KMS-11 (cell line): Measurements from ENCODE around the gene CAPN12.

Experiments
- H2AFZ ChIP-seq: fragments of 200-600 bp; sonication (generic); 2 replicates; pipeline ENCODE4 v1.6.1; 2016; ENCODE audit warnings: antibody characterized with exemption, mixed run types, low read depth
- H3K27ac ChIP-seq: fragments of 200-600 bp; sonication (generic); 2 replicates; pipeline ENCODE4 v1.6.1; 2016; ENCODE audit warnings: mild to moderate bottlenecking, mixed run types
- H3K27me3 ChIP-seq: fragments of 200-600 bp; sonication (generic); 2 replicates; pipeline ENCODE4 v1.6.1; 2017; ENCODE audit warnings: mild to moderate bottlenecking, low read depth, mixed run types, moderate library complexity; ENCODE audit not compliant: insufficient read depth
- H3K36me3 ChIP-seq: fragments of 200-600 bp; sonication (generic); 2 replicates; pipeline ENCODE4 v1.6.1; 2017; ENCODE audit warnings: mild to moderate bottlenecking, mixed run types; ENCODE audit not compliant: insufficient read depth
- H3K4me1 ChIP-seq: fragments of 200-600 bp; sonication (generic); 2 replicates; pipeline ENCODE4 v1.6.1; 2016; ENCODE audit warnings: mild to moderate bottlenecking, low read depth, mixed run types; ENCODE audit not compliant: poor library complexity, severe bottlenecking
- H3K4me2 ChIP-seq: fragments of 200-600 bp; sonication (generic); 2 replicates; pipeline ENCODE4 v1.7.0; 2016; ENCODE audit warnings: mild to moderate bottlenecking, mixed run types
- H3K4me3 ChIP-seq: fragments of 200-600 bp; sonication (generic); IDR thresholded peaks from 2 replicates; pipeline ENCODE4 v1.6.1; 2017; ENCODE audit warnings: low read depth, low read length, mixed read lengths; ENCODE audit not compliant: insufficient read depth
- H3K79me2 ChIP-seq: fragments of 200-600 bp; sonication (generic); 2 replicates; pipeline ENCODE4 v1.6.1; 2016; ENCODE audit warnings: low read depth, mixed run types; ENCODE audit not compliant: insufficient read depth
- H3K9ac ChIP-seq: fragments of 200-600 bp; sonication (generic); 2 replicates; pipeline ENCODE4 v1.6.1; 2016; ENCODE audit warnings: mild to moderate bottlenecking, mixed run types
- H4K20me1 ChIP-seq: fragments of 200-600 bp; sonication (generic); 2 replicates; pipeline ENCODE4 v1.6.1; 2016; ENCODE audit warnings: mild to moderate bottlenecking, mixed run types; ENCODE audit not compliant: insufficient read depth
- TF ChIP-seq, protein P1 (sequence below): fragments of 200-600 bp; sonication (generic); conservative IDR thresholded peaks from 2 replicates; pipeline ENCODE4 v1.6.1; 2017; ENCODE audit warnings: low read depth, mild to moderate bottlenecking, antibody characterized with exemption, low read length, moderate library complexity, mixed read lengths

Gene CAPN12

DNA sequence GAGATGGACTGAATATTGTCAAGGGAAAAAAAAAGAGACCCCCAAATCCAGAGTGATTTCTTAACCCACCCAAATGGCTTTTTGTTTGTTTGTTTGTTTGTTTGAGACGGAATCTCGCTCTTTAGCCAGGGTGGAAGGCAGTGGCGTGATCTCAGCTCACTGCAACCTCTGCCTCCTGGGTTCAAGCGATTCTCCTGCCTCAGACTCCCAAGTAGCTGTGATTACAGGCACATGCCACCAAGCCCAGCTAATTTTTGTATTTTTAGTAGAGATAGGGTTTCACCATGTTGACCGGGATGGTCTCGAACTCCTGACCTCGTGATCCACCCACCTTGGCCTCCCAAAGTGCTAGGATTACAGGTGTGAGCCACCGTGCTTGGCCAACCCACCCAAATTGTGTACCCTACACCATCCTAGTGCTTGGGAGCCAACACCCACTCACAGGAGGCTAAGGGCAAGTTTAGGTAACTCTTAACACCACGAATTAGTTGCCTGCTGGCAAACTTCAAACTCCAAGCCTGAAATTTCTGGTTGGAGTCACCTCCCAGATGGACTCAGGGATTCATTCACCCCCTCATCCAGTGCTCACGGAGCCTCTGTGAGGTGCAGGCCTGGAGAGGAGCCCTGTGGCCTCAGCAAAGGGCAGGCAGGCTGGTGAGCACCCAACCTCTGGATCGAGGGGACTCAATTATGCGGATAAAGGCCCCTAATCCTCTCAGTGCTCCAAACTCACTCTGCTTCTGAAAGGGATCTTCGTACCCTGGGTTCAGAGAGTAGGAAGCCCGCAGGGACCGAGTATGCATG is 59.2 kb downstream of the CAPN12 start:
- no peak overlapping the region for H3K4me3 ChIP-seq
- peak overlapping the region; percentile 97 for H3K4me2 ChIP-seq
- no peak overlapping the region for H2AFZ ChIP-seq

DNA sequence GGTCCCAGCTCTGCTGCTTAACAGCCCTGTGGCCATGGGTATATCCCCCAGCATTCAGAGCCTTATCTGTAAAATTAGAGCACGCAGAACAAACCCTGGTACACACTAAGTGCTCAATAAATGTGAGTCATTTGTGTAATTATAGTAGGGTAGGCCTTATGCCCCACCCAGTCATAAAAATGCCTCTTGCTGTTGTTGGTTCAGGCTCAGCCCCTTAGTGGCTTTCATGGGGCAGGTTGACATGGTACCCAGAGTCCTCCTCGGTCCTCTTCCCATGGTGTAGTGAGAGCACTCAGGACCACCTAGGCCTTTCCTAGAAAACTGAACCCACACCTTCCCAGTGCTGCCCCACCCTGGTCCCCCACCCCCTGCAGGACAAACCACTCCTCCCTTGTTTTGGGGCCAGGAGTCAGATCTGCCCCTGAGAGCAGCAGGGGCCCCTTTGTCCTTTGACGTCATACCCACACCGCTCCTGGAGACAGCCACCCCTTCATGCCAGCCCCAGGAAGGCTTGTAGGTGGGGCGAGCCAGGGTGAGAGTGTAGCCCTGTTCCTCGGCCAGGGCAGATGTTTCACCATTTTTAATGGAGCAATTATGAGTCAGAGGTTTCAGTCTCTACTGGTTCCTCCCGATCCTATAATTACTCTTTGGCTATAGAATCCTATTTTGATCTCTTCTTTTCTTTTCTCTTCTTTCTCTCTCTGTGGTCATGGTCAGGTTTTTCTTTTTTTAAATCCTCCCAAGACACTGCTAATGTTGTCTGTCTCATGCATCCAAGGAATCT is 60.0 kb downstream of the CAPN12 start:
- H3K9ac ChIP-seq: peak overlapping the region; percentile 63; the same call in 1 of the 2 replicates
- no peaks in the 10 kb centered on the region for H3K36me3 ChIP-seq

More for the DNA sequence above, 59.2 kb downstream of the CAPN12 start:
- Histone ChIP-seq H3K27me3 (no peaks in the 10 kb centered on the region), H3K27ac (peak overlapping the region; percentile 95), H3K36me3 (no peaks in the 10 kb centered on the region), H3K4me1 (peaks cover 91% of the 10 kb centered on the region), H4K20me1 (no peaks in the 10 kb centered on the region), H3K9ac (peak overlapping the region; percentile 63; the same call in 1 of the 2 replicates), H3K79me2 (peaks cover 79% of the 10 kb centered on the region)
- TF ChIP-seq, protein P1, sequence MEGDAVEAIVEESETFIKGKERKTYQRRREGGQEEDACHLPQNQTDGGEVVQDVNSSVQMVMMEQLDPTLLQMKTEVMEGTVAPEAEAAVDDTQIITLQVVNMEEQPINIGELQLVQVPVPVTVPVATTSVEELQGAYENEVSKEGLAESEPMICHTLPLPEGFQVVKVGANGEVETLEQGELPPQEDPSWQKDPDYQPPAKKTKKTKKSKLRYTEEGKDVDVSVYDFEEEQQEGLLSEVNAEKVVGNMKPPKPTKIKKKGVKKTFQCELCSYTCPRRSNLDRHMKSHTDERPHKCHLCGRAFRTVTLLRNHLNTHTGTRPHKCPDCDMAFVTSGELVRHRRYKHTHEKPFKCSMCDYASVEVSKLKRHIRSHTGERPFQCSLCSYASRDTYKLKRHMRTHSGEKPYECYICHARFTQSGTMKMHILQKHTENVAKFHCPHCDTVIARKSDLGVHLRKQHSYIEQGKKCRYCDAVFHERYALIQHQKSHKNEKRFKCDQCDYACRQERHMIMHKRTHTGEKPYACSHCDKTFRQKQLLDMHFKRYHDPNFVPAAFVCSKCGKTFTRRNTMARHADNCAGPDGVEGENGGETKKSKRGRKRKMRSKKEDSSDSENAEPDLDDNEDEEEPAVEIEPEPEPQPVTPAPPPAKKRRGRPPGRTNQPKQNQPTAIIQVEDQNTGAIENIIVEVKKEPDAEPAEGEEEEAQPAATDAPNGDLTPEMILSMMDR: no peak

DNA sequence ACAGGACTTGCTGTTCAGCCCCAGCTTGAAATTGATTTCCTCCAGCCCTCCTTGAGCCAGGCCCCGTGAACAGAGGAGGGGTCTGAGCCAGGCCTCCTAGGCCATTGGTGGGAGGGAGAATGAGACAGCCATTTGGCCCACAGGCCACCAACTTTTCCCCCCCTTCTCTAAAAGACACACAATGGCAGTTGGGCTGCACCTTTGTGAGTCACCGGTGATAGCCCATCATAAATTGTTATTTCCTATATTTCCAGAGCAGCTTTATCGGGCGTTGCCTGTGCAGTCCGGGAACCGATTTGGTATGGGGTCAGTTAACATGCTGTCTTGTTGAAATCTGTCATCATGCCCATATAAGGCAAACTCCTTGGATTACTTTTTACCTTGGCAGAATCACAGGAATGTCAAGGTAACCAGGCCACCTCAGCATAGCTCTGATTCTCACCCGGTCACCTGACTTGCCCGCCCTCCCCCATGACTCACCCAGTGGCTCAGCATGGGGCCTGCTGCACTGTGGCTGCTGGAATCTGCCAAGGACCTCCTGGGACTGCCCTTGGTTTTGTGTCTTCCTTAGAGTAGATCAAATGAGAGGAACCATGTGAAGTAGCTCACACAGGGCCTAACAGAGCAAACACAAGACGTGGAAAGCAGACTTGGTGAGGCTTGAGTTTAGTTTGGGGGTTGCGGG is 60.7 kb downstream of the CAPN12 start:
- Histone ChIP-seq H4K20me1 (no peaks in the 10 kb centered on the region), H3K27ac (peak overlapping the region; percentile 95), H3K4me2 (peak overlapping the region; percentile 97), H3K4me3 (no peak overlapping the region), H3K27me3 (no peaks in the 10 kb centered on the region), H3K79me2 (peaks cover 70% of the 10 kb centered on the region), H3K4me1 (peaks cover 84% of the 10 kb centered on the region), H2AFZ (no peak overlapping the region), H3K36me3 (no peaks in the 10 kb centered on the region), H3K9ac (peak overlapping the region; percentile 63; the same call in 1 of the 2 replicates)
- TF ChIP-seq, protein P1: no peak

More for the DNA sequence above, 60.0 kb downstream of the CAPN12 start:
- peaks cover 91% of the 10 kb centered on the region for H3K4me1 ChIP-seq
- peak overlapping the region; percentile 95 for H3K27ac ChIP-seq
- H4K20me1 ChIP-seq: no peaks in the 10 kb centered on the region
- no peaks in the 10 kb centered on the region for H3K27me3 ChIP-seq
- H3K4me3 ChIP-seq: no peak overlapping the region
- peaks cover 77% of the 10 kb centered on the region for H3K79me2 ChIP-seq
- H2AFZ ChIP-seq: no peak overlapping the region
- TF ChIP-seq, protein P1: no peak
- peak overlapping the region; percentile 97 for H3K4me2 ChIP-seq

DNA sequence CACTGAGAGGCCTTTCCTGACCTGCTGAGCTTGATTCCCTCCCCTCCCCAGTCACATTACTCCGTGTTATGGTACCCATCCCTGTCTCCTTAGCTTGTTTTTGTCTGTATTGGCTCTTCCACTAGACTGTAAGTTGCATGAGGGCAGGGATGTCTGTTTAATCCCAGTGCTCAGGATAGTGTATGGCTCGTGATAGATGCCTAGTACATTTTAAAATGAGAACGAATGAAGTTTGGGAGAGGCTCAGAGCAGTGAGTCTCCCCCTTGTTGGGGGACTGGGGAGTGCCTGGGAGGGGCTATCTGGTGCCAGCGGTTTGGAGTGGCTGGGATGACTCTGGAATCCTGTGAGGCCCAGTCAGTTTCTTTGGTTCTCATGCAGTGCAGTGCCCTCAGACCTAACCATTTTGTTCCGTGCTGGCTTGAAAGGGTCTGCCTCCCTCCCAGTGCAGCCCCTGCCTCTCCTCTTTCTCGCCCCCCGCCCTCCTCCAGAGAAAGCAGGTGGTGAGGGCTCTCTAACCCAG is 61.3 kb downstream of the CAPN12 start:
- H2AFZ ChIP-seq: no peak overlapping the region
- H3K4me1 ChIP-seq: peaks cover 78% of the 10 kb centered on the region
- H3K4me2 ChIP-seq: peak overlapping the region; percentile 97
- TF ChIP-seq, protein P1: no peak
- H3K27me3 ChIP-seq: no peaks in the 10 kb centered on the region
- peak overlapping the region; percentile 95 for H3K27ac ChIP-seq
- H3K9ac ChIP-seq: peak overlapping the region; percentile 63; the same call in 1 of the 2 replicates
- no peak overlapping the region for H3K4me3 ChIP-seq
- H4K20me1 ChIP-seq: no peaks in the 10 kb centered on the region
- no peaks in the 10 kb centered on the region for H3K36me3 ChIP-seq
- peaks cover 68% of the 10 kb centered on the region for H3K79me2 ChIP-seq
